ENCODE results near the gene ZSWIM1. TPM values are rescaled to one million over a fixed set of nuclear protein-coding genes. Genes with fewer than 3 reads are reported as not detected.

Gene ZSWIM1
- total and polyA plus RNA-seq, 2 of the 13 experiments (the other 11 are each of a cell fraction or from before 2014, with no cell fraction given): 9.5 to 11.7 TPM

- TF ChIP-seq SMC3 (IDR thresholded peaks at IDR 0.05; ENCODE audit: low read length) (peak; percentile 51; the same call in 1 of the 2 replicates), ZNF616 (CRISPR knock-in tag; IDR thresholded peaks at IDR 0.05; ENCODE audit: low read depth) (no peak), NFKB2 (CRISPR knock-in tag; IDR thresholded peaks at IDR 0.05; ENCODE audit: borderline replicate concordance) (no peak), PHB2 (IDR thresholded peaks at IDR 0.05; ENCODE audit: partially characterized antibody) (no peak), CTCF (CRISPR knock-in tag; IDR thresholded peaks at IDR 0.05) (peak; percentile 73), MAFK (conservative IDR thresholded peaks at IDR 0.05 in 1 of 2, IDR thresholded peaks at IDR 0.05 in 1 of 2; ENCODE audit: low read length in 2 of 2) (no peak), ZNF253 (CRISPR knock-in tag; IDR thresholded peaks at IDR 0.05; ENCODE audit: borderline replicate concordance) (no peak), ZNF788 (CRISPR knock-in tag; IDR thresholded peaks at IDR 0.05; ENCODE audit: borderline replicate concordance) (no peak), PHF8 (CRISPR knock-in tag; IDR thresholded peaks at IDR 0.05) (no peak), GATAD2A (CRISPR knock-in tag; IDR thresholded peaks at IDR 0.05) (0 out of 2 replicates have a peak, but pooled peaks have one; percentile 12), ZNF678 (CRISPR knock-in tag; IDR thresholded peaks at IDR 0.05) (no peak), CHCHD3 (CRISPR knock-in tag; IDR thresholded peaks at IDR 0.05) (no peak), NR2C2 (CRISPR knock-in tag; IDR thresholded peaks at IDR 0.05; ENCODE audit: borderline replicate concordance) (no peak), PATZ1 (CRISPR knock-in tag; IDR thresholded peaks at IDR 0.05) (no peak), HMG20B (CRISPR knock-in tag; conservative IDR thresholded peaks at IDR 0.05) (peak; percentile 62; the same call in 1 of the 2 replicates), NFE2 (CRISPR knock-in tag; IDR thresholded peaks at IDR 0.05) (no peak), CBX1 (IDR thresholded peaks at IDR 0.05; ENCODE audit: low read depth) (no peak), MYC (CRISPR knock-in tag; IDR thresholded peaks at IDR 0.05; ENCODE audit: borderline replicate concordance) (no peak), HDAC2 (CRISPR knock-in tag; IDR thresholded peaks at IDR 0.05) (peak; percentile 61; the same call in 1 of the 2 replicates), ZNF230 (CRISPR knock-in tag; IDR thresholded peaks at IDR 0.05) (no peak), ZNF430 (CRISPR knock-in tag; IDR thresholded peaks at IDR 0.05) (no peak), CEBPG (CRISPR knock-in tag; IDR thresholded peaks at IDR 0.05) (no peak), ZBTB44 (CRISPR knock-in tag; IDR thresholded peaks at IDR 0.05) (0 out of 2 replicates have a peak, but pooled peaks have one; percentile 17), MIER3 (CRISPR knock-in tag; IDR thresholded peaks at IDR 0.05; ENCODE audit: borderline replicate concordance) (0 out of 2 replicates have a peak, but pooled peaks have one; percentile 50), NRL (CRISPR knock-in tag; IDR thresholded peaks at IDR 0.05; ENCODE audit: borderline replicate concordance) (no peak)
Measured at GRCh38 chr20:45892049-45892825, 11.2 kb downstream of the ZSWIM1 start (continued).
